NCI-H526 (cell line): ENCODE results near the gene TP73.

Experiments used
- DNase-seq, 2 experiments: peaks; one replicate each; lab custom pipeline; 2025; lab: John Stamatoyannopoulos, UW

TP73 gene

DNA sequence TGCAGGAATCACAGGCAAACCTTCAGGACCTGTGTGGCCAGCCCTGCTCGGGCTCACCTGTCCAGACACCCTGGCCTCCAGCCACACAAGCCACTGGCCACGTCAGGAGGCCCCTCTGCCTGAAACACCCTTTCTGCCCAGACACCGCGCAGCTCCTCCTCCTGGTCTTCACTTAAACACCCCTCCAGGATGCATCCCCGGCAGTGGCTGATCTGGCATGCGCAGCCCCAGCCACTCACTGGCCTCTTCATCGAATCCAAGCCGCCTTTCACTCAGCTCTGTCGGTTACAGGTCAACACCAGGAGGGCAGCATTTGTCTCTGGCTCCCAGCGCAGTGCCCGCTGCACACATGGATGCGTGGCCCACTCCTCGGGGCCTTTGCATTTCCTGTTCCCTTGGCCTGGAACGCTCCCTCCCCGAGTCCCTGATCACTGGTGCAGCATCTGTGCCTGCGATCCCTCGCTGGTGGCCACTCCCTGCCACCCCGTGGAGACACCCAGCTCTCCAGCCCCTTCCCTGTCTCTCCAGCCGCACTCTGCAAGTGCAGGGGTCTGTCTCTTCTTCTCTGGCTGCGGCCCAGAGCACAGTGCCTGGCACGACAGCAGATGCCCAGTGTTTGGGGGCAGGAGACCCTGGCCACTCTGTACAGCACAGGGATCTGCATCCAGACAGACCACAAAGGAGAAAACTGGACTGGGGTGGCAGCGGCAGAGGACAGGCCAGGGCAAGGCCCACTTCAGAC lies 18.1 kb upstream of the TP73 start:
- no peak for DNase-seq

DNA sequence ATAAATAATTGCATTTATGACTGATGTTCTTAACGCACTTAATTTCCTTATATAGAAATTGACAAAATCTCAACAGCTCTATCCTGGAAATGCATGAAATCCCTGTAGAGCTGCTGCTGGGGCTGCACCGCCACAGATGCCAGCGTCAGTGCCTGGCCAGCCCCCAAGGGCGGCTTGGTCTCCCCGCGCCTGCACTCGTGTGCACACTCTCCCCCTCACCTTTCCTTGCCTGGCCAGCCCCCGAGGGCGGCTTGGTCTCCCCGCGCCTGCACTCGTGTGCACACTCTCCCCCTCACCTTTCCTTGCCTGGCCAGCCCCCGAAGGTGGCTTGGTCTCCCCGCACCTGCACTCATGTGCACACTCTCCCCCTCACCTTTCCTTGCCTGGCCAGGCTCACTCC lies 16.2 kb upstream of the TP73 start:
- DNase-seq, result no peak

DNA sequence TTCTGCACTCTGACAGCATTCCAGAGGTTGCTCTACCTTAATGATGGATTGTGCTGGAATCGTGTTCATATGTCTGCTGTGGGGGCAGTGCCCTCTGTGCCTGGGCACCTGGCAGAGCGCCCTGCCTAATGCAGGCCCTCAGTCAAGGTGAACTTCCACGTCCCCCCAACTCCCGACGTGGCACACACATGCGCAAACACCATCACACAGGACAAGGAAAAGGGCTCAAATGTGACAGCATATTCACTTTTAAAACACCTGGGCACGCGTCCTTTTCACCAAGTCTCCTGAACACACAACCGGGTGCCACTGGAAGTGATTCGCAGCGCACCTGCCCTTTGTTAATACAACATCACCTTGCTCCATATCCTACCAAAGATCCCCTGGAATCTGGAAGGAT lies 15.8 kb upstream of the TP73 start:
- no peak for DNase-seq

DNA sequence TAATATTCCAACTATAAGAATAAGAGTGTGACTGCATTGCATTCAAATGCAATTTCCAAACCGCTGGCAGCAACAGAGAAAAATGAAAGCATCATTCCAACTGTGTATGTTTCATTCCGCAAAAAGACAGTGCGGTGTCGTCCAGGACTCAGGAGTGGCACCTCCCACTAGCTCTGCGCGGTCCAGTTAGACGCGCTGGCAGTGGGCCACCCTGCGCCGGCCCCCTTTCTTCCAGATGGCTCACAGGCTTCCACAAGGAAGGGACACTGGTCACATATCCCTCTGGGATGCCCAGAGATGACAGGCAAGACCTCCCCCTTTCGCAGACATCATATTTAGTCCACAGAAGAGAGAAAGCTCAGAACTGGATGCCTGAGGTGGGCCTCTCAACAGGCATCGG lies 14.3 kb upstream of the TP73 start:
- DNase-seq, result no peak

- DNase-seq, result no peak
Observed at GRCh38 chr1:3638676-3639075, 13.6 kb upstream of the TP73 start.

- no peak for DNase-seq
Observed at GRCh38 chr1:3639397-3639911, 12.9 kb upstream of the TP73 start.

DNA sequence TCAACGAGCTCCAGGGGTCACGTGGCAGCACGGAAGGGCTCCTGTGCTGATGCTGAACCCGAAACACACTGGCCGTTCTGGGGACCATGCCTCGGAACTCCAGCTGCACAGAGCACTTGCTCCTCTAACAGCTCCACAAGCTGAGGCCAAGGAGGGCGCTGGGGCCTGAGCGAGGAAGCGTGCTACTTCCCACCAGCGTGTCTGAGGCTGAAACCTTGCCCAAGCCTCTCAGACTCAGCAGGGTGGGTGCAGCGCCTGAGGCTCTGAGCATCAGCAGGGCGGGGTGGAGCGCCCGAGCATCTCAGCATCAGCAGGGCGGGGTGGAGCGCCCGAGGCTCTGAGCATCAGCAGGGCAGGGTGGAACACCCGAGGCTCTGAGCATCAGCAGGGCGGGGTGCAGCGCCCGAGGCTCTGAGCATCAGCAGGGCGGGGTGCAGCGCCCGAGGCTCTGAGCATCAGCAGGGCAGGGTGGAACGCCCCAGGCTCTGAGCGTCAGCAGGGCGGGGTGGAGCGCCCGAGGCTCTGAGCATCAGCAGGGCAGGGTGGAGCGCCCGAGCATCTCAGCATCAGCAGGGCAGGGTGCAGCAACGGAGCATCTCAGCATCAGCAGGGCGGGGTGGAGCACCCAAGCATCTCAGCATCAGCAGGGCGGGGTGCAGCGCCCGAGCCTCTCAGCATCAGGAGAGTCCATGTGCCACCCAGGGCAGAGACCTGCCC lies 12.0 kb upstream of the TP73 start:
- DNase-seq, result no peak

DNA sequence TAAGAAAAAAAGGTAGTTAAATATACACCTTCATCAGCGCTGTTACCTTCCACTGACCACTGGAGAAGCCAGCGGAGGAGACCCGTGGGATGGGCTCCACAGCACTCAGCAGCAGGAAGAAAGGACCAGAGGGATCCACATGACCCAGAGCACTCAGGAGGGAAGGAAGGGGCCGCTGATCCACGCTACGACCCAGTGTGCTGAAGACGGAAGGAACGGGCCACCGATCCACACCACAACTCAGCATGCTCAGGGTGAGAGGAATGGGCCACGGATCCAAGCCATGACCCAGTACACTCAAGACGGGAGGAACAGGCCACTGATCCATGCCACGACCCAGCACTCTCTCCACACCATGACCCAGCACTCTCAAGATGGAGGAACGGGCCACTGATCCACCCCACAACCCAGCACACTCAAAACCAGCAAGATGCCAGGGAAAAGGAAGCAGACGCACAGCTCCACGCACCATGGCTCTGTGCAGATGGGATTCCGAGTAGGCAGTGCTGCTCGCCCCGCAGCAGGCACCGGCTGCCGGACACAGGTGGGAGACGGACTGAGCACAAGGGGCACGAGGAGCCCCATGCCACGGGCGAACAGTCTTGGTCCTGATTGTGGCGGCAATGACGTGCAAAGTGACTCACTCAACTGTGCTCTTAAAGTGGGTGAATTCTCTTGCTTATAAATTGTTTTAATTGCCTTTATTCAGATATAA lies 11.1 kb upstream of the TP73 start:
- no peak for DNase-seq

- no peak for DNase-seq
Observed at GRCh38 chr1:3641816-3642215, 10.5 kb upstream of the TP73 start.

GRCh38 chr1:3642919-3643675 lies 9.2 kb upstream of the TP73 start:
- DNase-seq, result no peak

DNA sequence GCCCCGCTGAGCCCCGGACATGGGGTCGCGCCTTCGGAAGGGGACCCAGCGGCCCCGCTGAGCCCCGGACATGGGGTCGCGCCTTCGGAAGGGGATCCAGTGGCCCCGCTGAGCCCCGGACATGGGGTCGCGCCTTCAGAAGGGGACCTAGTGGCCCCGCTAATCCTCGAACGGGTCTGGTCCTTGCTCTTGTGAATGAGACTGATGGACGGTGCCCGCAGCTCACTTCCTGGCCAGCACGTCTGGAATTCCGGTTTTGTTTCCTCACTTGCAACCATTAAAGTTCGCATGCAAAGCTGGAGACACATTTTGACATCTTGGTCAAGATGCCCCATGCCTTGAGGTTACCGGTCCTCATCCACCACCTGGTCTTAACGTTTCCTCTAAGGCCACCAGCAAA lies 8.0 kb upstream of the TP73 start:
- DNase-seq, result no peak

DNA sequence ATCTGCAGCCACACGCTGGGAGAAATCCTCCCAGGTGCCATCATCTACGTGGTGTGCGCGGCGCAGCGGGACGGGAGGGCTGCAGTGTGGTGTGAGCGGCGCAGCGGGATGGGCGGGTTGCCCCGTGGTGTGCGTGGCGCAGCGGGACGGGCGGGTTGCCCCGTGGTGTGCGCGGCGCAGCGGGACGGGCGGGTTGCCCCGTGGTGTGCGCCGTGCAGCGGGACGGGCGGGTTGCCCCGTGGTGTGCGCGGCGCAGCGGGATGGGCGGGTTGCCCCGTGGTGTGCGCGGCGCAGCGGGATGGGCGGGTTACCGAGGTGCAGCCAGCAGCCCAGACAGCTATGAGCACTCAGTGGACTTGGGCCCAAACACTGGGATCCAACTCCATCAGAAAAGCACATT lies 7.1 kb upstream of the TP73 start:
- DNase-seq, result no peak

- no peak for DNase-seq
Observed at GRCh38 chr1:3645666-3646355, 6.5 kb upstream of the TP73 start.

- no peak for DNase-seq
Observed at GRCh38 chr1:3646596-3646995, 5.7 kb upstream of the TP73 start.

DNA sequence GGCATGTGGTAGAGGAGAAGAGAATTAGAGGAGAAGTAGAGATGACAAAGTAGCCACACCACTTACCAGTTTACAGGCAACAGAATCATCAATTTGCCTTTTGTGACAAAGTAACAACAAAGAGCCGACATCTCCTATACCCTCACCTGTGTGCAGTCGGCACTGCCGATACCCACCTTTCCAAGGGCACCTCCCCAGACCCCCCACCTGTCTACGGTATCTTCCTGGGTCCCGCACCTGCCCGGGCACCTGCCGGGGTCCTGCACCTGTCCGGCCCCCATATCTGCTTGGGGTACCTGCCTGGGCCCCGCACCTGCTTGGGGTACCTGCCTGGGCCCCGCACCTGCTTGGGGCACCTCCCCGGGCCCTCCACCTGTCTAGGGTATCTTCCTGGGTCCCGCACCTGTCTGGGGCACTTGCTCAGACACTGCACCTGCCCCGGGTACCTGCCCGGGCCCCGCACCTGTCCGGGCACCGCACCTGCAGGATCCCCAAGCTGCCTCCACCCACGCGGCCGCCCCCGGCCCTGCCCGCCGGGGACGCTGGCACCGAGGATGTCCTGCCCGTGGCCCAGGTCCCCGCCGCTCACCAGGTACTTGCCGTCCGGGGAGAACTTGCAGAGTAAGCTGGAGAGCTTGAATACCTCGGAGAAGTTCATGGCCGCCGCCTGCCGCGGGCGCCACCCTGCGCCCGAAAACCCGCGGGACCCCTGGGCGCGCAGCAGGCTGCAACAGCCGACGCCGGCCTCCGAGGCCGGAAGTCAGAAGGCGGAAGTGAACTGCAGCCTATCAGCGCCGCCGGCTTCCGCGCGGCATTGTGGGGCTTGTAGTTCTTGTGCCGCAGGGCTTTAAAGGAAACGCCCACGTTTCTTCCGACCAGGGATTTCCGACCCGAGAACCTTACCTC lies 2.7 kb upstream of the TP73 start, which contains the start of gene WRAP73:
Gene WRAP73 (minus strand): TSS at position 762 of the 906 bp plus-strand sequence. CDS start 104 bp downstream, at position 658.
- DNase-seq, result peak; percentile 90 to 96

GRCh38 chr1:3650248-3651025 lies 1.9 kb upstream of the TP73 start:
- no peak for DNase-seq

DNA sequence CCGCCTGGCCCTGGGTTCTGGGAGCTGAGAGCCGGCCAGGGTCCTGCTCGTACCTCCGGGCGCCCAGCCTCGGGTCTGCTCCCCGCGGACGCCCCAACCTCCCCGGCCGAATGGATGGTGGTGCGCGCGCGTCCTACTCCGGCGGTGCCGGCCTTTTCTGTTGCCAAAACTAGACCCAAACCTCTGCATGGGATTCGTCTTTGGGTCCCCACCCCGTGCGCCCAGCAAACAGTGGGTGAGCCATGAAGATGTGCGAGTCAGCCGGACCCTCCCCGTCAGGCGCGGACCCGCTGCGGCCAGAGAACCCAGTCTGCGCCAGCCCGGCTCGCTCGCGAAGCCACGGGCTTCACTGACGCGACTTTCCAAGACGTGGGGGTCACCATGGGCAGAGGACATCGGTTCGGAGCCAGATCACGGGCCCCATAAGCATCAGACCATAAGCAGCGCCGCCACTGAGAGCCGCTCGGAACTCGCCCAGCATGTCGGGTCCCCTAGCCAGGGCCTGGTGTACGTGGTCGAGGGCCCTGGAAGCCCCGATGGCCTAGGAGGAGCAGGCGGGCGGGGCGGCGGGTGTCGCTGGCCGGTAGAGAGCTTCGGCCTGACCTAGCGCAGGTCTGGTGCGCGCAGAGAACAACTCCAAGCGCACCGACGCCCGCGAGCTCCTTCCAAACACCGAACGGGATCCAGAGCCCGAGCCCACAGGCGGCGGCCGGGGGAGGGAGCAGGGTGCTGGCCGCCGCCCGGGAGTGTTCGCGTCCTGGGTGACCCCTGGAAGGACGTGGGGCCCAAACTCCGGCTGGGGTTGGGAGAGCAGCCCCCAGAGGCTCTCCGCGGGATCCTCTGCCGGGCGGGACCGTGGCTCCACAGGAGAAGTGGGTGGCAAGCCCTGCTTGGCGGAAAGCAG lies 1.0 kb upstream of the TP73 start:
- no peak for DNase-seq

GRCh38 chr1:3652548-3653285 lies 401 bp downstream of the TP73 start:
- peak; percentile 46 to 83 for DNase-seq
